ENCODE data around the gene APOM. TPM values are rescaled to one million over a fixed set of nuclear protein-coding genes. Genes with fewer than 3 reads are reported as not detected.

APOM gene
- total RNA-seq, 1 donor from 2014 or later: 1.6 TPM

- ATAC-seq (no peak), DNase-seq (no peak)
- H3K27ac ChIP-seq: no peak overlapping the region
- no peak for TF ChIP-seq CTCF (IDR thresholded peaks at IDR 0.05)
- H3K4me3 ChIP-seq: no peak overlapping the region
- H3K36me3 ChIP-seq: peaks cover 100% of the 10 kb centered on the region
- H3K27me3 ChIP-seq (ENCODE audit: low read depth): no peaks in the 10 kb centered on the region
- no peaks in the 10 kb centered on the region for H3K9me3 ChIP-seq
- intact Hi-C loops (cut with DNase I): no loop called here
- peaks cover under 1% of the 10 kb centered on the region for H3K4me1 ChIP-seq
Observed at GRCh38 chr6:31627690-31628287, 27.9 kb upstream of the APOM start.

- Histone ChIP-seq H3K4me3 (no peak overlapping the region), H3K27ac (no peak overlapping the region), H3K9me3 (no peaks in the 10 kb centered on the region), H3K36me3 (peaks cover 100% of the 10 kb centered on the region), H3K27me3 (ENCODE audit: low read depth) (no peaks in the 10 kb centered on the region), H3K4me1 (no peaks in the 10 kb centered on the region)
- no peak for DNase-seq
- intact Hi-C loops (cut with DNase I): no loop called here
- TF ChIP-seq CTCF (IDR thresholded peaks at IDR 0.05): no peak
- ATAC-seq: no peak
Observed at GRCh38 chr6:31629014-31629413, 26.7 kb upstream of the APOM start.

- Histone ChIP-seq H3K36me3 (peaks cover 100% of the 10 kb centered on the region), H3K4me3 (no peak overlapping the region), H3K27ac (no peak overlapping the region), H3K27me3 (ENCODE audit: low read depth) (no peaks in the 10 kb centered on the region), H3K4me1 (no peaks in the 10 kb centered on the region), H3K9me3 (no peaks in the 10 kb centered on the region)
- no peak for TF ChIP-seq CTCF (IDR thresholded peaks at IDR 0.05)
- DNase-seq (no peak), ATAC-seq (no peak)
- intact Hi-C loops (cut with DNase I): no loop called here
Observed at GRCh38 chr6:31630177-31630934, 25.3 kb upstream of the APOM start.

GRCh38 chr6:31631209-31631608 lies 24.5 kb upstream of the APOM start:
- H3K27ac ChIP-seq: no peak overlapping the region
- no peaks in the 10 kb centered on the region for H3K27me3 ChIP-seq (ENCODE audit: low read depth)
- ATAC-seq (no peak), DNase-seq (no peak)
- no peak for TF ChIP-seq CTCF (IDR thresholded peaks at IDR 0.05)
- H3K9me3 ChIP-seq: no peaks in the 10 kb centered on the region
- peaks cover 100% of the 10 kb centered on the region for H3K36me3 ChIP-seq
- H3K4me1 ChIP-seq: no peaks in the 10 kb centered on the region
- intact Hi-C loops (cut with DNase I): no loop called here
- no peak overlapping the region for H3K4me3 ChIP-seq

- H3K36me3 ChIP-seq: peaks cover 100% of the 10 kb centered on the region
- no peak overlapping the region for H3K27ac ChIP-seq
- peak in 1 of 2 donors; percentile 29 for ATAC-seq
Observed at GRCh38 chr6:31631681-31632278, 23.9 kb upstream of the APOM start.

More at GRCh38 chr6:31631681-31632278, 23.9 kb upstream of the APOM start:
- TF ChIP-seq CTCF (IDR thresholded peaks at IDR 0.05): no peak
- intact Hi-C loops (cut with DNase I): no loop called here
- H3K4me1 ChIP-seq: no peaks in the 10 kb centered on the region
- H3K9me3 ChIP-seq: no peaks in the 10 kb centered on the region
- no peak for DNase-seq
- H3K4me3 ChIP-seq: no peak overlapping the region
- no peaks in the 10 kb centered on the region for H3K27me3 ChIP-seq (ENCODE audit: low read depth)
